GM12878 (cell line): ENCODE measurements around the gene GPR146.

Source experiments
- CEBPZ ChIP-seq: fragments of 150-350 bp; IDR thresholded peaks from 2 replicates; pipeline ENCODE4 v1.6.1; 2016; ENCODE audit warnings: low read depth, low read length
- CTCF ChIP-seq, 3 experiments: IDR thresholded peaks in 2 of 3; conservative IDR thresholded peaks in 1 of 3; 2 replicates each; pipeline ENCODE4 v1.5.1; 2011; ENCODE audit warnings: low read depth in 3 of 3, low read length in 3 of 3, mild to moderate bottlenecking in 3 of 3, control low read depth in 2 of 3, moderate library complexity in 2 of 3, inconsistent platforms in 1 of 3, mixed read lengths in 1 of 3; ENCODE audit not compliant: control insufficient read depth in 2 of 3, insufficient read depth in 1 of 3; ENCODE audit errors: extremely low read depth in 1 of 3
- E4F1 ChIP-seq: fragments of 450-650 bp; IDR thresholded peaks from 2 replicates; pipeline ENCODE4 v1.6.1; 2018; ENCODE audit warnings: borderline replicate concordance, mild to moderate bottlenecking; ENCODE audit not compliant: partially characterized antibody
- SIN3A ChIP-seq: IDR thresholded peaks from 2 replicates; pipeline ENCODE4 v1.6.1; 2012; ENCODE audit warnings: low read depth, low read length, improper control_type of control experiment
- SIX5 ChIP-seq: IDR thresholded peaks from 2 replicates; pipeline ENCODE4 v1.6.1; 2011; ENCODE audit warnings: mild to moderate bottlenecking, low read depth, low read length, moderate library complexity; ENCODE audit not compliant: severe bottlenecking
- SMARCA5 ChIP-seq: fragments of 450-650 bp; IDR thresholded peaks from 2 replicates; pipeline ENCODE4 v1.6.1; 2017; ENCODE audit warnings: mild to moderate bottlenecking
- TAF1 ChIP-seq: IDR thresholded peaks from 2 replicates; pipeline ENCODE4 v1.6.1; 2011; ENCODE audit warnings: mild to moderate bottlenecking, low read depth, low read length, borderline replicate concordance
- USF2 ChIP-seq: IDR thresholded peaks from 2 replicates; pipeline ENCODE4 v1.6.1; 2011; ENCODE audit warnings: low read depth, low read length, improper control_type of control experiment, borderline replicate concordance
- YY1 ChIP-seq: IDR thresholded peaks from 2 replicates; pipeline ENCODE4 v1.6.1; 2011; ENCODE audit warnings: low read depth, mild to moderate bottlenecking, low read length

GRCh38 chr7:1059200-1060091 lies 15.1 kb downstream of the GPR146 start:
- no peak for TF ChIP-seq SIX5
- TF ChIP-seq CEBPZ = no peak
- TF ChIP-seq TAF1 = no peak
- no peak for TF ChIP-seq E4F1
- no peak for TF ChIP-seq YY1
- no peak for TF ChIP-seq CTCF (IDR thresholded peaks at IDR 0.05 in 2 of 3, conservative IDR thresholded peaks at IDR 0.05 in 1 of 3; ENCODE audit: control insufficient read depth in 2 of 3, extremely low read depth in 1 of 3, insufficient read depth in 1 of 3, low read depth in 3 of 3, low read length in 3 of 3)
- TF ChIP-seq USF2 = no peak
- no peak for TF ChIP-seq SMARCA5
- no peak for TF ChIP-seq SIN3A
